Endothelial cell of hepatic sinusoid (primary cell): ENCODE data around the gene CCDC39.
"Not testable (repeated sequence)": the region's sequence is repeated elsewhere in the genome, so short reads cannot be mapped to it uniquely, and the experiment has no call there.

Experiments used
- in situ Hi-C: cut with HindIII; loops from 2 replicates; pipeline ENCODE4 v1.10.0; 2017; ENCODE audit warnings: low sequenced_read_pairs

Gene CCDC39

GRCh38 chr3:180626844-180627243, 52.4 kb downstream of the CCDC39 start:
- in situ Hi-C loops = no loop called here

GRCh38 chr3:180624714-180625113, 54.6 kb downstream of the CCDC39 start:
- in situ Hi-C loops = no loop called here

- in situ Hi-C loops = no loop called here
Observed at GRCh38 chr3:180619723-180620122, 59.6 kb downstream of the CCDC39 start.

GRCh38 chr3:180618563-180618962, 60.7 kb downstream of the CCDC39 start:
- in situ Hi-C loops = not testable (repeated sequence)

GRCh38 chr3:180617049-180617448, 62.2 kb downstream of the CCDC39 start:
- in situ Hi-C loops = no loop called here

GRCh38 chr3:180615954-180616353, 63.3 kb downstream of the CCDC39 start:
- in situ Hi-C loops = no loop called here

- in situ Hi-C loops = no loop called here
Observed at GRCh38 chr3:180612364-180612763, 66.9 kb downstream of the CCDC39 start.

- in situ Hi-C loops = no loop called here
Observed at GRCh38 chr3:180611006-180611405, 68.3 kb downstream of the CCDC39 start.

- in situ Hi-C loops = no loop called here
Observed at GRCh38 chr3:180601688-180602666, 77.3 kb downstream of the CCDC39 start, which contains the start of gene TTC14. TTC14 (plus strand) TSS chr3:180602163; CDS start chr3:180602262, 99 bp downstream.

GRCh38 chr3:180600473-180600872, 78.8 kb downstream of the CCDC39 start:
- in situ Hi-C loops = no loop called here

- in situ Hi-C loops = no loop called here
Observed at GRCh38 chr3:180595559-180595935, 83.7 kb downstream of the CCDC39 start.

GRCh38 chr3:180594631-180595558, 84.4 kb downstream of the CCDC39 start:
- in situ Hi-C loops = no loop called here

- in situ Hi-C loops = not testable (repeated sequence)
Observed at GRCh38 chr3:180593631-180594030, 85.7 kb downstream of the CCDC39 start.

GRCh38 chr3:180590396-180590795, 88.9 kb downstream of the CCDC39 start:
- in situ Hi-C loops = no loop called here

- in situ Hi-C loops = no loop called here
Observed at GRCh38 chr3:180580934-180581333, 98.4 kb downstream of the CCDC39 start.

- in situ Hi-C loops = no loop called here
Observed at GRCh38 chr3:180575571-180575970, 103.7 kb downstream of the CCDC39 start.

GRCh38 chr3:180571831-180572598, 107.3 kb downstream of the CCDC39 start:
- in situ Hi-C loops = no loop called here

- in situ Hi-C loops = no loop called here
Observed at GRCh38 chr3:180570238-180570637, 109.1 kb downstream of the CCDC39 start.

GRCh38 chr3:180564676-180565075, 114.6 kb downstream of the CCDC39 start:
- in situ Hi-C loops = no loop called here
